GM18870 (cell line): ENCODE data around the gene GPR61.

ENCODE experiments used
- ATAC-seq: cut with Tn5 transposase; IDR thresholded peaks from one replicate; pipeline ENCODE4 v1.9.1; 2021; ENCODE audit warnings: moderate library complexity; ENCODE audit not compliant: unreplicated experiment

Gene GPR61

DNA sequence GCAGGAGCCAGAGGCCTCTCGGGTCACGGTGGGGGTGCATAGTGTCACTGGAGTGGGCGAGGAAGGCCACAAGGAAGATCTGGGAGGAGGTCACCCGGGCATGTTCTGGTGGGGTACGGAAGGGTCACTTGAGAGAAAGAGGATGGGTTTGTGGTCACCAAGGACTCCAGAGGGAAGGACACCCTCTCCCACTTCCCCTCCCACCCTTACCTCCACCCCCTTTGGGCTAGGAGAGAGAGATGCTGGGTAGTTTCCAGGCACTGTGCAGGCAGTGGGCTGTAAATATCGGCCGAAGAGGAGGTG lies 30.8 kb upstream of the GPR61 start:
- no peak for ATAC-seq

GRCh38 chr1:109509176-109510134 lies 30.2 kb upstream of the GPR61 start, which contains the start of gene AMIGO1:
AMIGO1 (minus strand) TSS chr1:109509727; CDS start chr1:109508912, 815 bp downstream.
- no peak for ATAC-seq

DNA sequence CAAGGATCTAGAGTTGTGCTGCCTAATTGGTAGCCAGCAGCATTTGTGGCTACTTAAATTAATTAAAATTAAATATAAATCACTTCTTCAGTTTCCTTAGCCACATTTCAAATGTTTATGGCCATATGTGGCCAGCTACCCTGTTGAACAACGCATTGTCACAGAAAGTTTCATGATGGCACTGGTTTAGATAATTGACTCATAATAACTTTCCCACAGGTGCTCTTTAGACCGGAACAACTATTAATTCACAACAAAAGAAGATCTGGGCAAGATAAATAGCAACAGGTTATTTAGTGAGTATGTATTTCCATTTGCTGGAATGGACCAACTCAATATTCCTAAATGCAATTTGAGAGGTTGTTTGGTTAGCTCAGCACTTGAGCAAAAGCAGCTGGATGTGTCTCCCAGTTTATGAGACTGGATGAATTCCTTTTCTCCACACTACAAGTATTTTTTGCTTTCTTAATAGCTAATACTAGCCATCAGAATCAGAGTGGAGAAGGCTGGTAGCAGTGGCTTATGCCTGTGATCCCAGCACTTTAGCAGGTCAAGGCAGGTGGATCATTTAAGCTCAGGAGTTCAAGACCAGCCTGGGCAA lies 26.5 kb upstream of the GPR61 start:
- no peak for ATAC-seq

- ATAC-seq = no peak
These were observed 24.8 kb upstream of the GPR61 start for GRCh38 chr1:109514846-109515245.

DNA sequence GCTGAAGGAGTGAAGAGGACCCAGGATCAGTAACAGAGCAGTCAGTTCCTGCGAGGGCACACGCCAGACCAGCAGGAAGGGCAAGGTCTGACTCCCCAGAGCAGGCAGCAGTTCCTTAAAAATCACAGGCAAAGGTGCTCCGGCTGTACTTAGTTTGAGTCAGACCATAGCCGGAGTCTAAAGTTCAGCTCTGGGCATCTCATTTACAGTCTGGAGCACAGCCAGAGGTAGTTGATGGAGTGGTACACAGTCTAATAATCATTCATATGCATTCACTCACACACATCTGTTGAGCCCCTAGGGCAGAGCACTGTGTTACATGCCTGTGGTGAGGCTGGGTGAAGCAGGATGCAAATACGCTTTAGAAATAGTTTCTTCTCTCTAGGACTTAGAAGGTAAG lies 22.8 kb upstream of the GPR61 start:
- no peak for ATAC-seq

GRCh38 chr1:109517337-109517736 lies 22.3 kb upstream of the GPR61 start:
- ATAC-seq = no peak

- ATAC-seq = no peak
These were observed 18.4 kb upstream of the GPR61 start for GRCh38 chr1:109521002-109521951.

DNA sequence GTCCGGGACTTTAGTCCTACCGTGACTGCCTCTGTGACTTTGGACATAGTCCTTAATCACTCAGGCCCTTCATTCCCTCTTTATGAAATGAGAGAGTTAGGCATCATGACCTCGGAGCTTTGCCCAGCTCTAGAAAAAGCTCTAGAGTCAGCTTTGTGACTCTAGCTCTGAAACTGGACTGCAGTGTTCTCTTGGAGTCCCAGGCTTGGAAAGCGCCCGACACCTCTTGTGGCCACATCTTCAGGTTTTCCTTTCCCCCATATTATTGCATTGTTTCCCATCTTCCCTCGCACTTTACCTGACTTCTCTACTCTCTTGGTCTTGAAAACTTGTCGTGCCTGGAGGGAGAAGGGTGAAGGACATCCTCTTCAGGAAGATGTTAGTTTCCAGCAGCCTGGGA lies 17.6 kb upstream of the GPR61 start:
- no peak for ATAC-seq

GRCh38 chr1:109523706-109524105 lies 16.0 kb upstream of the GPR61 start:
- ATAC-seq = no peak

GRCh38 chr1:109527098-109527811 lies 12.4 kb upstream of the GPR61 start:
- ATAC-seq = no peak

DNA sequence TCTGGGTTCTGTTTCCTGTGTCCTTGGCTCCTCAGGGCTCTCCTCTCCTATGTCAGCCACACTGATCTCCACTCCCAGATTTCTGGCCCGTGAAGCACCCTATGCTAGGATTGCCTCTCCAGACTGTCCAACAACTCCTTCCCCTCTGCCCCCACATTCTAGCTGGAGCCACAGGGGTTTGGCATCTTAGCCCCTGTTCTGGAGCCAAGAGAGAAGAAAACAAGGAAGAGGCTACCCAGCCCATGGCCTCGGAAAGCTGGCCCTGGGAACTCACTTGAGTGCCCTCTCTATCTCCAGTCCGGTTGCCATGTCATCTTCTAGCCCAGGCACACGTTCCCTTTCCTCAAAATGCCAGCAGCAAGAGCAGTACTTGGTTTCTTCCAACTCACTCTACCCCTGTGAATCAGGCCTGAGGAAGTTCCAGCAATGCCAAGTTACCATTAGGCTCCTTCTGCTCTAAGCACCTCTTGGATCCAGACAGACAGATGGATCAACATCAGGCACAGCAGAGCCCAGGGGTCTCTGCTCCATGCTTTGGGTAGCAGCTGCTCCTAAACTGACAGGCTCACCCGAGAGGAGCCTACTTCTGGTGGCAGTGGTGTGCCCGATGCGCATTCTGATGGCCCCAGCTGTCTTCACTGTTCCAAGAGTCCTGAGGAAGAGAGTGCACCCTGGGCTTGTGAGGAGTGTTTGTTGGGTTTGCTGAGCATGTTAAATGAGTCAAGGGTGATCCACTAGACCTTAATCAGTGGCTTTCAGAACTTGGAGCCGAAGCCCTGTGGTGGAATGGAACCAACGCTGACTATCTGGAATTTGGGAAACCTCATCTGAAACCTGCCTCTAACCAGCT lies 11.6 kb upstream of the GPR61 start:
- ATAC-seq = no peak

- ATAC-seq = no peak
These were observed 11.0 kb upstream of the GPR61 start for GRCh38 chr1:109528712-109529111.

- no peak for ATAC-seq
These were observed 9.7 kb upstream of the GPR61 start for GRCh38 chr1:109529881-109530456.

GRCh38 chr1:109530457-109531087 lies 9.1 kb upstream of the GPR61 start:
- ATAC-seq = no peak

DNA sequence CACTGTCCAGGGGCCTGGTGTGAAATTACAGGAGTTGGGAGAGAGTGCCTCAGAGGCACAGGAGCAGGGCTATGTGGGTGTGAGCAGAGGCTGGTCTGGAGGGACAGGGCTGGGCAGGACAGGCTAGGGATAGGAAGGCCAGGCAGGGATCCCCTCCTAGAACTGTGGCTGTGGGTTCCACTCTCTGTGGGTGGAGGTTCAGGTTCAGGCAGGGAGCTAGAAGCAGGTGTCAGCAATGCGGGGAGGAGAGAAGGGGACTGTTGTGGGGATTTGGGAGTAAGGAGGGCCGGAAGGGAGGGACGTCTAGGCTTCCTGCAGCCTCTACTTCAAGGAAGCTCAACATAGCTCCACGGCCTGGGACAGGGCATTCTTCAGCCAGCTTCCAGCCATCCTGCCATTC lies 8.3 kb upstream of the GPR61 start:
- ATAC-seq = no peak

DNA sequence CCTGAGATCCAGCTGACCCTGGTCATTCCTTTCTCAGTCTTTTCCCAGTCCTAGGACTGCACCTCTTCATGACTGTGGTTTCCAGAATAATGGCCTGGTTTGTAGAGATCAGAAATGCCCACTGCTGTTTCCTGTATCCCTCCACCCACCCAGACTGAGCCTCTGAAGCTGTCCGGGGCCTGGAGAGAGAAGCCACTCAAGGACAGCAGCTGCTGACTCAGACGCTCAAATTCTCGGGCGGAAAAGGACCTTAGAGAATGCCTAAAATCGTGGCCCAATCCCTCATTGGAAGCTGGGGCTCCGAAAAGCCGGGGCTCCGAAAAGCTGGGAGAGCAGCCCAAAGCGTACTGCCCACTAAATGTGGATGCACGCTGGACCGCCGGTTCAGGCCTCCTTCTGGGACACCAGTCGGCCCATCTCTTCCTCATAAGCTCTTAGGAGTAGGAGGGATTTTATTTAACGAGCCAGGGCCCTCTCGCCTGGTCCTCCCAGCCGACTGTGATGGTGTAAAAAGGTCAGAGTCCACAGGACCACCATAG lies 7.8 kb upstream of the GPR61 start:
- ATAC-seq = no peak

- no peak for ATAC-seq
These were observed 7.1 kb upstream of the GPR61 start for GRCh38 chr1:109532365-109533136.

DNA sequence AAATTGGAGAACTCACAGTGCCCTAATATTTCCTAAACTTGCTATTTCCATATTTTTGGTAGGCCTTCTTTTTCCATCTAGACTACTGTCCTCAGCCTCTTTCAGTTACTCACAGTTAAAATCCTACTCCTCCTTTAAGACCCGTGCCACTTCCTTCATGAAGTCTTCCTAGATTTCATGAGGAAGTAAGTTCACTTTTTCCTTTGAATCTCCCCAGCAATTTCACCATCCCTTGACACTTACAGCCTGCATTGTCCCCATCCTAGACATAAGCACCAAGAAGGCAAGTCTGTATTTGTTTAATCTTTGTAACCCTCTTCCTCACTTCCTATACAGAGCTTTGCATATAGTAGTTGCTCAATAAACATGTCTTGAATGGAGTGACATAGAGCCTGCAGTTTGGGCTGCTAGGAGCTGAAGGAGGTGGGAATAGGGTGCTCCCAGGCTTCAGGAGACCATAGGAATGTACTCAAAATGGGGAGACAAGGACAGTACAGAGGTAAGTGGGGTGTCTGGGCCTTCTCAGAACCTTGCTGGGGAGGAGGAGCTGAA lies 5.3 kb upstream of the GPR61 start:
- no peak for ATAC-seq
